GOT3 (cell line): ENCODE measurements around the gene MROH2A.

ENCODE experiments used
- DNase-seq: peaks from one replicate; lab custom pipeline; 2025; ENCODE audit warnings: mixed read lengths; lab: John Stamatoyannopoulos, UW

Gene MROH2A

GRCh38 chr2:233799716-233800115, 21.6 kb downstream of the MROH2A start:
- DNase-seq: no peak

DNA sequence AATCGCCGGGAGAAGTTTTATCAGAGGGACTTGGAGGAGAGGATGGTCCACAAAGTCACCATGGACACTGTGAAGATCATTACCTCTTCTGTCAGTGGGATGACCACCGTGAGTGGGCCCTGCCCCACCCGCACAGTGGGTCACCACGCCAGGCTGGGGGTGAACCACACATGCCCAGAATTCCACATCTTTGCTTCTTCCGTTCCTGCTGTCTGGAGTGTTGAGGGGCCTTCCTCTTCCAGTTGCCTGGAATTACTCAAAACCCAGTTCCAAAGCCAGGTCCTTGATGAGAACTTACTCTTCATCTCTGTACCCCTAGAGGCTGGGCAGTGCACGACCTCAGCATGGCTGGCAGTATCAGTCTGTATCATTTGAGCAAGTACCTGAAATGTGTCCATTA, 22.1 kb downstream of the MROH2A start:
- no peak for DNase-seq

DNA sequence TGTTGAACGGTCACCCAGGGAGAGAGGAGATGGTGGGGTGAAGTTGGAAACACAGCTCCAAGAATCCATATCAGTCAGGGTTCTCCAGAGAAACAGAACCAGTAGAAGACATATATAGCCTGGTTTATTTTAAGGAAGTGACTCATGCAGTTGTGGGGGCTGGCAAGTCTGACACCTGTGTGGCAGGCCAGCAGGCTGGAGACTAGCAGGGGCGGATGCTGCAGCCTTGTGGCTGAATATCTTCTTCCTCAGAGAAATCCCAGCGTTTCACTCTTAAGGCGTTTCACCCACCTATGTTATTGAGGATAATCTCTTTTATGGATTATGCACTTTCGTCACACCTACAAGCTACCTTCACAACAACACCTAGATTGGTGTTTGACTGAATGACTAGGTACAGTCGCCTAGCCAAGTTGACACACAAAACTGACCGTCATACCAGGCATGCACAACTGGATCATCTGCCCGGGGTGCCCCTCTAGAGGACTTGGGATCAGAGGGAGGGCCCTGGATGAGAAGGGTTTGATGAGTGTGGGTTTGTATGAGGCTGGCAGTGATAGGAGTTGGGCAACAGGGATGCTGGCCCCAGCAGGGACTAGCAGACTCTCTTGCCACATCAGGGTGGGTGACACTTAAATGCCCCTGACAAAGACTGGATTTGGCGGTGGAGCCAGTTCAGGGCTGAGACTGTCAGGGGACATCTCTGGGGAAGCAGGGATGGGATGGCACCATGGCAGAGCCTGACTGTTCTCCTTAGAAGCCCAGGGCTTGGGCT, 23.4 kb downstream of the MROH2A start:
- DNase-seq: no peak

DNA sequence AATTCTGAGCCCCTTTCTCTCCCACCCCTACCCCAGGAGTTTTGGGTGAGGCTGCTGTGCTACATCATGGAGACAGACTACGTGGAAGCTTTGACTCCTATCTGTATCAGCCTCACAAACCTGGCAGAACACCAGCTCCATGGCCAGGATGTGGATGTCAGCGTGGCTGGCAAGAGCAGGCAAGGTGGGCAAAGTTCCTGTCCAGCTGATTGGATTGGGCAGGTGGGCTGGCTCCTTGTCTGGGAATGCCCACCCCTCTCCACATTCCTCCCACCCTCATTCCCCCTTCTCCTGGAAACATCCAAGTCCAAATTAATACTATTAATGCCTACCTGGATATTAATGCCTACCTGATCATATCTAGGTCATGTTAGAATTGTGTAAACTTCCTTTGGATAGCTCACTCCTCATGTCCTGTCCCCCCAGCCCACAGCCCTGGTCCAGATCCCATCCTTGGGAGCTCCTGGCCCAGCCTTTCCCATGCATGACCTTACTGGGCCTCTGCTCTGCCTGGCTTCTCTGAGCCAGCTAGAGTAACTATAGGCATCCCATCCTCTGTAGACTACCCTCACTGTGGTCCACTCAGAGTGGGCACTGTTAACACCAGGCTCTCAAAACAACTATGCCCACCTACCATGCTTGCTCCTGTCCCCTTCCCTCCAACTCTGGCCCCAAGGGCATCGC, 24.1 kb downstream of the MROH2A start:
- no peak for DNase-seq

- no peak for DNase-seq
Measured at GRCh38 chr2:233803292-233803911, 25.3 kb downstream of the MROH2A start.

DNA sequence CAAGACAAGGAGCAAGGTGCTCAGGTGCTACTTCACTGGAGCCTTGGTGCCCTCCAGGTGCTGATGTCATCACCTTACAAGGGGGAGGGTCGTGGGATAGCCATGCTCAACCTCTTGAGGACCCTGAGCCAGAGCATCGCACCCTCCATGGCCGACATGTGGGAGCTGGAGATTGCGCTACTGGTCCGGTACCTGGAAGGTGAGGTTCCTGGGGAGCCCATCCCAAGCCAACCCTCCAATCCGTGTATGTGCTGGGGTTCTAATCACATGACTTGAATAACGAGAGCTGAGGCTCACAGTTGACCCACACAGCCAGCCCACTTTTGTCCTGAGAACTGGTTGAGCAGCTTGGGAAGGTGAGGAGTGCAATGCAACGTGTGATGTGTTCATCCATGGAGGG, 25.9 kb downstream of the MROH2A start:
- DNase-seq: no peak

GRCh38 chr2:233807215-233807865, 29.2 kb downstream of the MROH2A start:
- DNase-seq: no peak

GRCh38 chr2:233807966-233808935, 30.1 kb downstream of the MROH2A start:
- no peak for DNase-seq

DNA sequence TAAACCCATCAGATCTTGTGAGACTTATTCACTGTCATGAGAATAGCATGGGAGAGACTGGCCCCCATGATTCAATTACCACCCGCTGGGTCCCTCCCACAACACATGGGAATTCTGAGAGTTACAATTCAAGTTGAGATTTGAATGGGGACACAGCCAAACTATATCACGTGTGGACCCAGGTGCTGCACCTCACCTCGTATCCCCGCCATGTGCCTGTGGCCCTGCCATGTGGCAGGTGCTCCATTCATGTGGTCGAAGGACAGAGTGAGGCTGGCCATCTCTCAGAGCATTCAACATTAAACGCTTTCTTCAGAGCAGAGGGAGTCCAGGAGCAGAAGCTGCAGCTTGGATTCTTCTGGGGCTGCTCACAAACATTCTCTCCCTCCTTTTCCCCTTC, 32.3 kb downstream of the MROH2A start:
- no peak for DNase-seq

DNA sequence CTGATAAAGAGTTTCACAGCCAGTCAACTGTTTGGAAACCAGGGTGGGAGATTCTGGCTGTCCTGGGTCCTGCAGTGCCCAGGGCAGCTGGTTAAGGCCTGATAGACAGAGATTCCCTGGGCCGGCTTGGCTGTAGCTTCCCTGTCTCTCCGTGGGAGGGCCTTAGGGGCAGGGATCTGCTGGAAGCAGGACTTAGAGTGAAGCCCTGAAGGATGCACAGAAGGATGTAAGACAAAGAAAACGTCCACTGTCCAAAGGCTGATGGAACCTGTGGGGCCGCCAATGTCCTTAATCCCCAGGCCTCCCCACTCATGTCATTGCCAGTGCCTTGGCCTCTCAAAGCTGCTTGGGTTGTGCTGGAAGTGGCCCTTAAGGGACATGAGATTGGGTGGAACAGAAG, 33.0 kb downstream of the MROH2A start:
- no peak for DNase-seq

DNA sequence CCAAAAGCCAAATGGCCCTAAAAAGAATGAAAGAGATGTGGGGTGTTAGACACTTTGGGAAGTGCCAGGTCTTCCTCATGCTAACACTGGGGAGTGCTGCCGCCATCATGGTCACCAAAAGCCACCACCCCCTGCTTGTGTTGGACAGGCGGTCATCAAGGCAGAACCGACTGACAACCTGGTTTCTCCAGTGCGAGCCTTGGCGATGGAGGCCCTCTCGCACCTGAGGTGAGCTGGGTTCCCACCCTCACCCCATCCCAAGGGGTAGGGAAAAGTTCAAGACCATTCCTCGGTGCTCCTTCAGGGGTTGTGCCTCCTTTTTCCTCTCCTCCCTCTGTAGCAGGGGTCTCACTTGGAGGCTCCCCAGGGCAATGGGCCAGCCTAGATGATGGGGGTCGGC, 33.6 kb downstream of the MROH2A start:
- DNase-seq: no peak

DNA sequence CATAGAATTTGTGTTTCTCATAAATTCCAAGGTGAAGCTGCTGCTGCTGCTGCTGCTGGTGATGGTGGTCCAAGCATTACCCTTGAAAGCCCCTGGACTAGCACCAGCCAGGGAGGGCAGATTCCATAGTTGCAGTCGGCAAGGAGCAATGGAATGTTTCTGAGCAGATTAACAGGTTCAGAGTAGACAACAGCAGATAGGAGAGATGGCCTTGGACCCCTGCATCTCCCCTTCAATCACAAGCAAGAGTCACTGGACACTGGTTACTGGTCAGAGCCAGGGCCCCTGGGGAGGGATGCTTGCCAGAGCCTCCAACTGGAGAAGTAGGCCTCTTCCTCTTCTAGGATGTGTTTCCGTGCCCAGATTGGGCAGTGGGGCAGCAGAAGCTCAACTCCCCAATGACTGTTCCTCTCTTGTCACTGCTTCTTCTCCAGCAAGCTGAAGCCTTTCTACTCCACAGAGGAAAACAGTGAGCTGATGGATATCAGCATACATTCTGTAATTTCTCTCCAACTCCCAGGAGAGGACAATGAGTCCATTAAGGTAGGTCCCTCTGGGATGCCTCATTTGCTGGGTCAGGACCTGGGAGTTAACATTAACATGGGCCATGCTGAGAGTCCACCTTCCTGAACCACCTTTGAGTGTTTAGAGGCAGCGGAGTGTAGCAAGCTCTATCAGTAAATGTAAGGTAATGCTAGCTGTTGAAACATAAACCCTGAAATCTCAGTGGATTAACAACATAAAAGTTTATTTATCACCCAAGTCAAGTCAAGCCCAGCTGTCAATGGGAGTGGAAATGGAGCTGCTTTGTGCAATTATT, 35.3 kb downstream of the MROH2A start:
- DNase-seq: no peak

GRCh38 chr2:233814056-233814835, 36.1 kb downstream of the MROH2A start:
- DNase-seq: no peak

DNA sequence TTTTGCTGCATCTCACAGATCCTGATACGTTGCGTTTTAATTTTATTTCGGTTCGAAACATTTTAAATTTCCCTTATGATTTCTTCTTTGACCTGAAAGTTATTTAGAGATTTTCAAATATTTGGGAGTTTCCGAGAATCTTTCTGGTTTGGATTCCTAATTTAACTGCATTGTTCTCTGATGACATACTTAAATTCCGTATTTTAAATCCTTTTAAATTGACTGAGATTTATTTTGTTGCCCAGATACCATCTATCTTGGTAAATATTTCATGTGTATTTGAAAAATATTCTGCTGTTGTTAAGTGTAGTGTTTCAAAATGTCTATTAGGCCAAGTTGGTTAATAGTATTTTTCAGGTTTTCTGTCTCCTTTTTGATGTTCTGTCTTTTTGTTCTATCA, 37.7 kb downstream of the MROH2A start:
- DNase-seq: no peak

- DNase-seq: no peak
Measured at GRCh38 chr2:233816334-233816733, 38.2 kb downstream of the MROH2A start.

- DNase-seq: no peak
Measured at GRCh38 chr2:233816771-233817170, 38.6 kb downstream of the MROH2A start.

DNA sequence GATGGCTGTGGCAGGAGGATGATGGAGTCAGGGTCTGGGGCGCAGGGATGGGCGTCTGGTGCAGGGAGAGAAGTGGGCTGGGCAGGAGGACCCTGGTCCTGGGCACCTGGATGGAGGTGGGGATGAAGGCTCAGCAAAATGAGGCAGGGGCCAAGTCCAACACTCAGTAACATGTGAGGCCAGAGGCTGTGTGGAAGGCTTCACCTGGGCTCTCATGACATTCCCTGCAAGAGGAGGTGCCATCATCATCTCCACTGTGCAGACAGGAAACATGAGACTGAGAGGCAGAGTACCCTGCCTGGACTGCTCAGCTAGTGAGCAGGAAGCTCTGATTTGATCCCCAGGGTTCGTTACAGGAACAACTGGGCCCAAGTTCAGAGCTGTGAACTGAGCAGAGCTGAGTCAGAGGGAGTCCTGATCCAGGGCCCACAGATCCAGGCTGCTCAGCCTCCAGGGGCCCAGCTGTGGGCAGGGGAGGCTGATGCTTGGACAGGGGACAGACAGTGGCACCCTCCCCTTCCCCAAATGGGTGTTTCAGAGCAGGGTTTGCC, 39.3 kb downstream of the MROH2A start:
- DNase-seq: no peak

- no peak for DNase-seq
Measured at GRCh38 chr2:233817995-233818638, 40.0 kb downstream of the MROH2A start.
